GM21447 (cell line): ENCODE measurements around the gene PLXDC2.
"Not testable (repeated sequence)": the region's sequence is repeated elsewhere in the genome, so short reads cannot be mapped to it uniquely, and the experiment has no call there.

ENCODE experiments used
- ATAC-seq: cut with Tn5 transposase; IDR thresholded peaks from one replicate; pipeline ENCODE4 v1.9.1; 2021; ENCODE audit not compliant: unreplicated experiment

Gene PLXDC2

GRCh38 chr10:19971343-19972052 is 155.3 kb downstream of the PLXDC2 start:
- ATAC-seq = no peak

- no peak for ATAC-seq
Observed at GRCh38 chr10:19974138-19974537, 157.9 kb downstream of the PLXDC2 start.

- no peak for ATAC-seq
Observed at GRCh38 chr10:19974554-19974953, 158.3 kb downstream of the PLXDC2 start.

- no peak for ATAC-seq
Observed at GRCh38 chr10:19977097-19977521, 160.9 kb downstream of the PLXDC2 start.

- ATAC-seq = no peak
Observed at GRCh38 chr10:19979628-19980027, 163.4 kb downstream of the PLXDC2 start.

GRCh38 chr10:19983880-19984565 is 167.8 kb downstream of the PLXDC2 start:
- ATAC-seq = no peak

- ATAC-seq = no peak
Observed at GRCh38 chr10:19985745-19986144, 169.5 kb downstream of the PLXDC2 start.

- no peak for ATAC-seq
Observed at GRCh38 chr10:19986591-19986990, 170.4 kb downstream of the PLXDC2 start.

- no peak for ATAC-seq
Observed at GRCh38 chr10:19987931-19988330, 171.7 kb downstream of the PLXDC2 start.

- ATAC-seq = peak; percentile 63
Observed at GRCh38 chr10:19993714-19994315, 177.6 kb downstream of the PLXDC2 start.

GRCh38 chr10:19998482-19998881 is 182.2 kb downstream of the PLXDC2 start:
- ATAC-seq = no peak

GRCh38 chr10:19999431-19999830 is 183.2 kb downstream of the PLXDC2 start:
- ATAC-seq = no peak

GRCh38 chr10:20002026-20002425 is 185.8 kb downstream of the PLXDC2 start:
- ATAC-seq = not testable (repeated sequence)

GRCh38 chr10:20002657-20003056 is 186.4 kb downstream of the PLXDC2 start:
- ATAC-seq = no peak

- peak; percentile 53 for ATAC-seq
Observed at GRCh38 chr10:20004087-20004523, 187.9 kb downstream of the PLXDC2 start.

GRCh38 chr10:20005638-20006037 is 189.4 kb downstream of the PLXDC2 start:
- no peak for ATAC-seq

- no peak for ATAC-seq
Observed at GRCh38 chr10:20006169-20006870, 190.1 kb downstream of the PLXDC2 start.

GRCh38 chr10:20007426-20007825 is 191.2 kb downstream of the PLXDC2 start:
- ATAC-seq = no peak

- ATAC-seq = no peak
Observed at GRCh38 chr10:20013991-20014750, 197.9 kb downstream of the PLXDC2 start.

- no peak for ATAC-seq
Observed at GRCh38 chr10:20017961-20018360, 201.7 kb downstream of the PLXDC2 start.

GRCh38 chr10:20020677-20021076 is 204.4 kb downstream of the PLXDC2 start:
- ATAC-seq = no peak
